Measurements from ENCODE around the gene MYL11.

- TF ChIP-seq CHD2 (IDR thresholded peaks at IDR 0.05; ENCODE audit: low read length, partially characterized antibody): no peak
- no peak for TF ChIP-seq CTCF (IDR thresholded peaks at IDR 0.05)
- TF ChIP-seq RAD21 (IDR thresholded peaks at IDR 0.05; ENCODE audit: low read length): no peak
- TF ChIP-seq GABPA (IDR thresholded peaks at IDR 0.05; ENCODE audit: low read depth): no peak
- no peak for TF ChIP-seq POLR2AphosphoS5 (IDR thresholded peaks at IDR 0.05; ENCODE audit: low read depth, low read length)
- no peak for TF ChIP-seq PBX3 (IDR thresholded peaks at IDR 0.05)
- no peak for TF ChIP-seq YY1 (IDR thresholded peaks at IDR 0.05; ENCODE audit: low read depth)
- TF ChIP-seq FOXM1 (IDR thresholded peaks at IDR 0.05; ENCODE audit: low read depth): no peak
- TF ChIP-seq TAF1 (IDR thresholded peaks at IDR 0.05; ENCODE audit: borderline replicate concordance, low read depth, low read length): no peak
- TF ChIP-seq ZBTB33 (IDR thresholded peaks at IDR 0.05; ENCODE audit: borderline replicate concordance, low read depth): no peak
Measured at GRCh38 chr16:30380803-30381208, 6.2 kb downstream of the MYL11 start.

All from SK-N-SH (cell line).